ENCODE results near the gene MARCHF11. TPM values are rescaled to one million over a fixed set of nuclear protein-coding genes. Genes with fewer than 3 reads are reported as not detected.

MARCHF11 gene
- total and polyA plus RNA-seq, 2 experiments from 2014 or later: 0.17 to 1.5 TPM

GRCh38 chr5:16225927-16226326 lies 46.3 kb upstream of the MARCHF11 start:
- no peak overlapping the region for H3K4me2 ChIP-seq
- no peaks in the 10 kb centered on the region for H3K9me3 Mint-ChIP-seq
- H3F3A ChIP-seq (replicated peaks; ENCODE audit: low read depth): no peaks in the 10 kb centered on the region
- no peaks in the 10 kb centered on the region for H4K20me1 ChIP-seq (replicated peaks; ENCODE audit: insufficient read depth)
- H3K79me2 ChIP-seq (replicated peaks; ENCODE audit: insufficient read depth): no peaks in the 10 kb centered on the region
- no peak overlapping the region for H3K27ac Mint-ChIP-seq
- H2AFZ ChIP-seq: no peak overlapping the region
- H3K4me3 Mint-ChIP-seq: no peak overlapping the region
- H3K27me3 ChIP-seq (ENCODE audit: insufficient read depth): no peaks in the 10 kb centered on the region
- H3K9me2 ChIP-seq (ENCODE audit: insufficient read depth): 0 out of 2 replicates have a peak, but pooled peaks cover 6% of the 10 kb centered on the region
- ATAC-seq (no peak), DNase-seq (ENCODE audit: low spot score) (no peak)
- TF ChIP-seq ZNF114 (CRISPR knock-in tag; IDR thresholded peaks at IDR 0.05): no peak
- TF ChIP-seq STAT1 (IDR thresholded peaks at IDR 0.05; ENCODE audit: unreplicated experiment): no peak
- no peak for TF ChIP-seq ZNF331 (CRISPR knock-in tag; IDR thresholded peaks at IDR 0.05; ENCODE audit: low read depth)
- no peak for TF ChIP-seq REST (IDR thresholded peaks at IDR 0.05; ENCODE audit: unreplicated experiment)
- TF ChIP-seq JUNB (IDR thresholded peaks at IDR 0.05; ENCODE audit: unreplicated experiment): no peak
- TF ChIP-seq, protein P1, sequence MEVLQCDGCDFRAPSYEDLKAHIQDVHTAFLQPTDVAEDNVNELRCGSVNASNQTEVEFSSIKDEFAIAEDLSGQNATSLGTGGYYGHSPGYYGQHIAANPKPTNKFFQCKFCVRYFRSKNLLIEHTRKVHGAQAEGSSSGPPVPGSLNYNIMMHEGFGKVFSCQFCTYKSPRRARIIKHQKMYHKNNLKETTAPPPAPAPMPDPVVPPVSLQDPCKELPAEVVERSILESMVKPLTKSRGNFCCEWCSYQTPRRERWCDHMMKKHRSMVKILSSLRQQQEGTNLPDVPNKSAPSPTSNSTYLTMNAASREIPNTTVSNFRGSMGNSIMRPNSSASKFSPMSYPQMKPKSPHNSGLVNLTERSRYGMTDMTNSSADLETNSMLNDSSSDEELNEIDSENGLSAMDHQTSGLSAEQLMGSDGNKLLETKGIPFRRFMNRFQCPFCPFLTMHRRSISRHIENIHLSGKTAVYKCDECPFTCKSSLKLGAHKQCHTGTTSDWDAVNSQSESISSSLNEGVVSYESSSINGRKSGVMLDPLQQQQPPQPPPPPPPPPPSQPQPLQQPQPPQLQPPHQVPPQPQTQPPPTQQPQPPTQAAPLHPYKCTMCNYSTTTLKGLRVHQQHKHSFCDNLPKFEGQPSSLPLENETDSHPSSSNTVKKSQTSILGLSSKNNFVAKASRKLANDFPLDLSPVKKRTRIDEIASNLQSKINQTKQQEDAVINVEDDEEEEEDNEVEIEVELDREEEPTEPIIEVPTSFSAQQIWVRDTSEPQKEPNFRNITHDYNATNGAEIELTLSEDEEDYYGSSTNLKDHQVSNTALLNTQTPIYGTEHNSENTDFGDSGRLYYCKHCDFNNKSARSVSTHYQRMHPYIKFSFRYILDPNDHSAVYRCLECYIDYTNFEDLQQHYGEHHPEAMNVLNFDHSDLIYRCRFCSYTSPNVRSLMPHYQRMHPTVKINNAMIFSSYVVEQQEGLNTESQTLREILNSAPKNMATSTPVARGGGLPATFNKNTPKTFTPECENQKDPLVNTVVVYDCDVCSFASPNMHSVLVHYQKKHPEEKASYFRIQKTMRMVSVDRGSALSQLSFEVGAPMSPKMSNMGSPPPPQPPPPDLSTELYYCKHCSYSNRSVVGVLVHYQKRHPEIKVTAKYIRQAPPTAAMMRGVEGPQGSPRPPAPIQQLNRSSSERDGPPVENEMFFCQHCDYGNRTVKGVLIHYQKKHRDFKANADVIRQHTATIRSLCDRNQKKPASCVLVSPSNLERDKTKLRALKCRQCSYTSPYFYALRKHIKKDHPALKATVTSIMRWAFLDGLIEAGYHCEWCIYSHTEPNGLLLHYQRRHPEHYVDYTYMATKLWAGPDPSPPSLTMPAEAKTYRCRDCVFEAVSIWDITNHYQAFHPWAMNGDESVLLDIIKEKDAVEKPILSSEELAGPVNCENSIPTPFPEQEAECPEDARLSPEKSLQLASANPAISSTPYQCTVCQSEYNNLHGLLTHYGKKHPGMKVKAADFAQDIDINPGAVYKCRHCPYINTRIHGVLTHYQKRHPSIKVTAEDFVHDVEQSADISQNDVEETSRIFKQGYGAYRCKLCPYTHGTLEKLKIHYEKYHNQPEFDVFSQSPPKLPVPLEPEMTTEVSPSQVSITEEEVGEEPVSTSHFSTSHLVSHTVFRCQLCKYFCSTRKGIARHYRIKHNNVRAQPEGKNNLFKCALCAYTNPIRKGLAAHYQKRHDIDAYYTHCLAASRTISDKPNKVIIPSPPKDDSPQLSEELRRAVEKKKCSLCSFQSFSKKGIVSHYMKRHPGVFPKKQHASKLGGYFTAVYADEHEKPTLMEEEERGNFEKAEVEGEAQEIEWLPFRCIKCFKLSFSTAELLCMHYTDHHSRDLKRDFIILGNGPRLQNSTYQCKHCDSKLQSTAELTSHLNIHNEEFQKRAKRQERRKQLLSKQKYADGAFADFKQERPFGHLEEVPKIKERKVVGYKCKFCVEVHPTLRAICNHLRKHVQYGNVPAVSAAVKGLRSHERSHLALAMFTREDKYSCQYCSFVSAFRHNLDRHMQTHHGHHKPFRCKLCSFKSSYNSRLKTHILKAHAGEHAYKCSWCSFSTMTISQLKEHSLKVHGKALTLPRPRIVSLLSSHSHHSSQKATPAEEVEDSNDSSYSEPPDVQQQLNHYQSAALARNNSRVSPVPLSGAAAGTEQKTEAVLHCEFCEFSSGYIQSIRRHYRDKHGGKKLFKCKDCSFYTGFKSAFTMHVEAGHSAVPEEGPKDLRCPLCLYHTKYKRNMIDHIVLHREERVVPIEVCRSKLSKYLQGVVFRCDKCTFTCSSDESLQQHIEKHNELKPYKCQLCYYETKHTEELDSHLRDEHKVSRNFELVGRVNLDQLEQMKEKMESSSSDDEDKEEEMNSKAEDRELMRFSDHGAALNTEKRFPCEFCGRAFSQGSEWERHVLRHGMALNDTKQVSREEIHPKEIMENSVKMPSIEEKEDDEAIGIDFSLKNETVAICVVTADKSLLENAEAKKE (CRISPR knock-in tag; IDR thresholded peaks at IDR 0.05): no peak
- TF ChIP-seq ETS1 (IDR thresholded peaks at IDR 0.05): no peak
- TF ChIP-seq POLR2AphosphoS5 (IDR thresholded peaks at IDR 0.05; ENCODE audit: low read depth): no peak
- no peak for TF ChIP-seq NANOG (IDR thresholded peaks at IDR 0.05; ENCODE audit: borderline replicate concordance)
- TF ChIP-seq, protein P2, sequence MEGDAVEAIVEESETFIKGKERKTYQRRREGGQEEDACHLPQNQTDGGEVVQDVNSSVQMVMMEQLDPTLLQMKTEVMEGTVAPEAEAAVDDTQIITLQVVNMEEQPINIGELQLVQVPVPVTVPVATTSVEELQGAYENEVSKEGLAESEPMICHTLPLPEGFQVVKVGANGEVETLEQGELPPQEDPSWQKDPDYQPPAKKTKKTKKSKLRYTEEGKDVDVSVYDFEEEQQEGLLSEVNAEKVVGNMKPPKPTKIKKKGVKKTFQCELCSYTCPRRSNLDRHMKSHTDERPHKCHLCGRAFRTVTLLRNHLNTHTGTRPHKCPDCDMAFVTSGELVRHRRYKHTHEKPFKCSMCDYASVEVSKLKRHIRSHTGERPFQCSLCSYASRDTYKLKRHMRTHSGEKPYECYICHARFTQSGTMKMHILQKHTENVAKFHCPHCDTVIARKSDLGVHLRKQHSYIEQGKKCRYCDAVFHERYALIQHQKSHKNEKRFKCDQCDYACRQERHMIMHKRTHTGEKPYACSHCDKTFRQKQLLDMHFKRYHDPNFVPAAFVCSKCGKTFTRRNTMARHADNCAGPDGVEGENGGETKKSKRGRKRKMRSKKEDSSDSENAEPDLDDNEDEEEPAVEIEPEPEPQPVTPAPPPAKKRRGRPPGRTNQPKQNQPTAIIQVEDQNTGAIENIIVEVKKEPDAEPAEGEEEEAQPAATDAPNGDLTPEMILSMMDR (conservative IDR thresholded peaks at IDR 0.05; ENCODE audit: low read depth in 2 of 2): no peak
- TF ChIP-seq CREB1 (CRISPR knock-in tag; IDR thresholded peaks at IDR 0.05; ENCODE audit: low read depth): no peak
- no peak for TF ChIP-seq EZH2 (IDR thresholded peaks at IDR 0.05; ENCODE audit: low read depth, unreplicated experiment)
- no peak for TF ChIP-seq EZH2phosphoT487 (IDR thresholded peaks at IDR 0.05; ENCODE audit: unreplicated experiment)
- H3K4me3 ChIP-seq: no peak overlapping the region
- no peaks in the 10 kb centered on the region; the same call in 1 of the 2 replicates for H3K4me1 ChIP-seq (ENCODE audit: insufficient read depth)
- no peak overlapping the region for H3K27ac ChIP-seq (ENCODE audit: low read depth)
- no peaks in the 10 kb centered on the region for H3K36me3 ChIP-seq (ENCODE audit: insufficient read depth)
- peaks cover 12% of the 10 kb centered on the region; the same call in 2 of the 3 replicates for H3K4me1 Mint-ChIP-seq
- H3K27me3 Mint-ChIP-seq (ENCODE audit: insufficient read depth, low read depth, poor library complexity): no peaks in the 10 kb centered on the region
- H3K36me3 Mint-ChIP-seq (ENCODE audit: low read depth): no peaks in the 10 kb centered on the region

Data from GM23338 (cell line).